AG09309 (cell line): ENCODE results near the gene JMJD1C.

Experiments
- DNase-seq: peaks from one replicate; pipeline ENCODE4 v3.0.0-alpha.2; 2010; ENCODE audit warnings: low read depth
- H3K4me3 ChIP-seq: 2 replicates; pipeline ENCODE4 v1.5.1; 2011; ENCODE audit warnings: mild to moderate bottlenecking, low read depth, low read length, moderate library complexity; ENCODE audit not compliant: control insufficient read depth
- CTCF ChIP-seq: IDR thresholded peaks from 2 replicates; pipeline ENCODE4 v1.5.1; 2011; ENCODE audit warnings: mild to moderate bottlenecking, low read depth, low read length, inconsistent platforms; ENCODE audit not compliant: insufficient read depth, control insufficient read depth; ENCODE audit errors: missing control alignments

JMJD1C gene

GRCh38 chr10:63373176-63373575, 92.6 kb downstream of the JMJD1C start:
- no peak for TF ChIP-seq CTCF
- no peak for DNase-seq
- H3K4me3 ChIP-seq: no peak overlapping the region

- H3K4me3 ChIP-seq: no peak overlapping the region
- no peak for TF ChIP-seq CTCF
- DNase-seq: no peak
These were observed 96.1 kb downstream of the JMJD1C start for GRCh38 chr10:63369711-63370110.

- no peak for TF ChIP-seq CTCF
- DNase-seq: no peak
- no peak overlapping the region for H3K4me3 ChIP-seq
These were observed 97.4 kb downstream of the JMJD1C start for GRCh38 chr10:63368365-63368764.

GRCh38 chr10:63366933-63367332, 98.8 kb downstream of the JMJD1C start:
- no peak for DNase-seq
- H3K4me3 ChIP-seq: no peak overlapping the region
- TF ChIP-seq CTCF: no peak

- no peak for TF ChIP-seq CTCF
- no peak for DNase-seq
- no peak overlapping the region for H3K4me3 ChIP-seq
These were observed 99.6 kb downstream of the JMJD1C start for GRCh38 chr10:63365976-63366765.

- no peak for TF ChIP-seq CTCF
- no peak for DNase-seq
- no peak overlapping the region for H3K4me3 ChIP-seq
These were observed 100.9 kb downstream of the JMJD1C start for GRCh38 chr10:63364918-63365317.

GRCh38 chr10:63363951-63364350, 101.8 kb downstream of the JMJD1C start:
- no peak for TF ChIP-seq CTCF
- no peak for DNase-seq
- H3K4me3 ChIP-seq: no peak overlapping the region
